NCI-H526 treated with DMSO at 0.1 percent for 48 hours (cell line): ENCODE measurements around the gene PHF21A.
A peak's percentile ranks its signal among the peaks of the same experiment; 100 is the strongest.

Experiments
- DNase-seq: peaks from one replicate; lab custom pipeline; 2025; lab: John Stamatoyannopoulos, UW

PHF21A gene

DNA sequence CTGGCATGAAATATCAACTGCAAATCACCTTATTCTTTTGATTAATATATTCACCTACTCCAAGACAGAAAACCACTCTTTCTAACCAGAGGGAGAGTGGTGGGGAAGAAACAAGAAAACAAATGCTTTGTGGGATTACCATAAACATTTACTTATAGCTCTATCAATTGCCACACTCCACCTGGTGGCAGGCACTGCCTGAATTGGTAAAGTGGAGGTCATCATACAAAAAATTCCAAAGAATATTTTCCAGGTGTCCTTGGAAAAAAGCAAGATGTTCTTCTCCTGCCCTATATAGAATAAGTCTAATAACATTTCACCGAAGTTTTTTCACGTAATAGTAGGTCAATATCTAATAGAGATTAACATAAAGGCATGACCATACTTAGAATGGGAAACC, 45.3 kb downstream of the PHF21A start:
- no peak for DNase-seq

DNA sequence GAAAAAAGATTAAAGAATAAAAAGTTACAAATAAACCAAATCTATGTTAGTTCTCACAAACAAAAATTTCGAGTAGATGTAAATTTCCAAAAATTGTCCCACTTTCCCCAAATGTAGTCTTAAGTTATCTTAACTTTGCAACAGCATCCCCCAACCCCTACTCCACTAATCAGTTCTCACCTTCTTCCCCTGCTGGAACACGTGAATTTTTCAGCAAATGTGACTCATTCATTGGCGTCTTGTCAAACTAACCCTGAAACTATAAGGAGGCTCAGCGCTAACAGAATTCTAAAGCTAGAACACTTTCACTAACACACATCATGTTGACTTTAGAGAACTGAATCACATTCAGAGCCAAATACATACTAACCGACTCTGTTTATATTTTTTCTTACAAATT, 46.1 kb downstream of the PHF21A start:
- DNase-seq: no peak

DNA sequence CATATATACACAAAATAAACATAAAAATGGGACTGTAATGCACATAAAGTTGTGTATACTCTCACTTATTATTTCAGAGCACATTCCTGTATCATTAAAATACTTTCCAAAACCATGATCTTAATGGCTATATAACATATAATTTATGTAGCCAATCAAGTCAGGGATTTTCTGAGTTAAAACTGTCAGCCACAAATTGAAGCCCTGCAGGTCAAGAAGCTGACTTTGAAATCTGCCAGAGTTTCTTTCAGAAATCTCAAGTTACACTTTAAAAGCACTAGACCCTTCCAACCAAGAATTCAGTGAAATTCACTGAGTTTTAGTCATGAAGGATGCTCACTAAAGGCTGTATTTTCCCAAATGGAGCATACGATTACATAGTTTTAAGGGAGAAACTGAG, 47.6 kb downstream of the PHF21A start:
- DNase-seq: no peak

DNA sequence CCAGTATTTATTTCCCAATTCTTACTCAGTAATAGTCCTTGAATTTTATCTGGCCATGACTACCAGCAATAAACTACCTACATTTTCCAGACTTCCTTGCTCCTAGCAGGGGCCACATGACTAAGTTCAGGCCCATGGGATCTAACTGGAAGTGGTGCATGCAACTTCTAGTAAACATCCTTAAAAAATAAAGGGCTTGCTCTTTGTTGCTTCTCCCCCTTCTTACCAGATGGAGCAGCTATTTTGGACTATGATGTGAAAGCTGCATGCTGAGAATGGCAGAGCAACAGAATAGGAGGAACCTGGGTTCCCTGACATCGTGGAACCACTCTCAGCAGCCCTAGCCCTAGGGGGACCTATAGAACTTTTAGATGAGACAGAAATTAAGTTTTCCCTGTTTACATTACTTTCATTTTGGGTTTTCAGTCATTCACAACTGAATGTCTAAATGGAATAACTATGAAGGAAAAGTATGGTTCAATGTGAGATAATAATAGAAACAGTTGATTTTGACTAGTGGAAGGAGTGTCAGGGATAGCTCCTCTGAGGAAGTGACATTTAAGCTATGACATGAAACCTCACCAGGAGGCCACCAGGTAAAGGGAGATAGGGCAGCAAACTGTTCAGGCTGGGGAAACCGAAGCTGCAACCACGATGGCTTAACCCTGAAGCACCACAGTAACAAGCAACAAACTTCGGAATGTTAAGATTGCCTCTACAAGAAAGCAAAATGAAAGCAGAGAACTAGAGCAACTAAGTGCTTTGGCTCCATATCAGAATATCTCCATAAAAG, 48.9 kb downstream of the PHF21A start:
- DNase-seq: no peak

DNA sequence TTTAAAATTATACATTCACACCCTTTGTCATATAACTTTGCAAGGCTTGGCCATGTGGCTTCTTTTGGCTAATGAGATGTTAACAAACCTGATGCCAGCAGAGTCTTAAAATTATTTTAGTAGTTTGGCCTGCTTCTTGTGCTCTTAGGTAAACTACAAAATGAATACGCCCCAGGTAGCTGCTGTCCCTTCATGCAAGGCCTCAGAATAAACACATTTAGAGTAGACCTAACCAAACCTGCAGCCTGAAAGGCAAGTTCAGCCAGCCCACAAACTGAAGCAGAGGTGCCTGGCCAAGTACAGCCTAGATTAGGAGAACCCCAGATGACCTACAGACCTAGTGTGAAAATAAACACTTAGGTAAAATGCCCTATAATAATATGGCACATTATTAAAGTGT, 50.2 kb downstream of the PHF21A start:
- no peak for DNase-seq

DNA sequence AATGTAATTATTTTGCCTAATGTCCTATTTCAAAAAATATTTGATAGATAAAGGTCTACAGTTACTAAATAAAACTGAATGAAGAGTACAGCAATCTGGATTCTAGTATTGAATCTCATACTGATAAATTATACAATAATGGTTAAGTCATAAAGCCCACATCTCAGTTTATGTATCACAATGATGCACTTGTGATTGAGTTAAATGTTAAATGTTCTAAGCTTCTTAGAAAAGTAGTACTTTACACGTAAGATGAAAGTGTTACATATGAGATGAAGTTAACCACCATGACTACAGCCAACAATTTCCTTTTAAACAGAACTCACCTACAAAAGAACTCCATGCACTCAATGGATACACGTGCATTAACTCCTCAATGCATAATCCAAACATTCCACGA, 51.7 kb downstream of the PHF21A start:
- no peak for DNase-seq

DNA sequence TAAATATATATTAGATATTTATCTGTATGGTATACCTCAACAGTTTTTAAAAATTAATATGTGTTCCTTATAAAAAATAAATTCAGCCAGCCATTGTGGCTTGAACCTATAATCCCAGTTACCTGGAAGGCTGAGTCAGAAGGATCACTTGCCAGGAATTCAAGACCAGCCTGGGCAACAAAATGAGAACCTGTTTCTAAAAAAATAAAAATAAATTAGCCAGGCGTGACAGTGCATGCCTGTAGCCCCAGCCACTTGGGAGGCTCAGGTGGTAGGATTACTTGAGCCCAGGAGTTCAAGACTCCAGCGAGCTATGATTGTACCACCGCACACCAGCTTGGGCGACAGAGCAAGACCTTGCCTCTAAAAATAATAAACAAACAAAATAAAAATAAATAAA, 54.9 kb downstream of the PHF21A start:
- no peak for DNase-seq

DNA sequence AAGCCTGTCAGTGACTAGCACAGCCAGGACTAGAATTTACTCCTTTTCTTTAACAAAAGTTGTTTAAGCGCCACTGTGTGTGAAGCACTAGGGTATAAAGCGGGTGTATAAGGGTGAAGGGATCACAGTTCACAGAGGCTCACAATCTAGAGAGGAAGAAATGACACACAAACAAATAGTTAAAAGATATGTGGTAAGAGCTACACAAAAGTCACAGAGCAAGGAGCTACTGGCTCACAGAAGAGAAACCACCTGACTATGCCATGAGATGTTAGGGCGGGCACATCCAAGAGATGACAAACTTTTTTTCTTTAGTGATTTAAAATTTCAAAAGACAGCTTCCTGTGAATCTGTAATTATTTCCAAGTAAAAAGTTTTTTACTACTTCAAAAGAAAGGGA, 55.6 kb downstream of the PHF21A start:
- DNase-seq: no peak

DNA sequence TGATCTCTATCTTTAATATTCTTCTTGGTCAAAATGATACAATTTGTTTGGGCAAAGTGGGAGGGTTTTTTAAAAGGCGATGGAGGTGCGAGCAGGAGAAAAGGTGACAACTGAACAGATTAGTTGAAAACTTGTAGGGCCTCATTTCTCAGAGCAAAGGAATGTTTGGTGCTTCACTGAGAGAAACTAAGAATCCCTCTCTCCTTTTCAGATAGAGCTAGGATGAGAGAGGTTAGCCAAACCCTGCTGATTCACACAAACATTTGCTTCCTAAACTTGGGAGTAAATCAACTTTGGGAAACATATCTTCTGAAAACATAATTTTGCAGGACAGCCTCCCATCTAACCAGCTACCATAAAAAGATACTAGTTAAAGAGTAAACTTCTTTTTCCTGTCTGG, 57.0 kb downstream of the PHF21A start:
- no peak for DNase-seq

DNA sequence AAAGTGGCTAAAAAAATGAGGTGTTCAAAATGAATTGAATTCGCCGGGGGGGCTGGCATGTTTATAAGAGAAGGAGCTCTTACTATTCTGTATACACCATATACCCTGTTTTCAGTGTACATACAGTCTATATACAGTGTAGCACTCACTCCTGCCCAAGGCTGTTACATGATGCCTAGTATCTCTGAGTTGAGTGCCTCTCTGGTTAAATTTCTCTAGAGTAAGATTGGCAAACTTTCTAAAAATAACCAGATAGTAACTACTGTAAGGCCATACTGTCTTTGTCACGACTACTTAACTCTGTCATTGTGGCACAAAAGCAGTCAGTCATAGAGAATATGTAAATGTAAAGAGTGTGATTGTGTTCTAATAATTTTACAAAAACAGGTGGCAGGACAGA, 58.1 kb downstream of the PHF21A start:
- DNase-seq: no peak

DNA sequence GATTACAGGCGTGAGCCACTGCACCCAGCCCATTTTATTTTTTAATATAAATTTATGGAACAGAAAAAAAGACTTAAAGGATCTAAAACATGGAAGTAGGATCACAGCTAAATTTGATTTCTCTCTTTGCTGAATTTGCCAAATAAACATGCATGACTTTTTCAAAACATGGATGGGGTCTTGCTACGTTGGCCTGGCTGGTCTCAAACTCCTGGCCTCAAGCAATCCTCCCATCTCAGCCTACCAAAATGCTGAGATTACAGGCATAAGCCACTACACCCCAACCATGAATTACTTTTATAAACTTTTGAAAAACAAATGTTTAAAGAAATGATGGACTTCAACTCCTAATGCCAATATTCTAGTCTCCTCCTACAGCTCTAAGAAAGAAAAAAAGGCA, 61.2 kb downstream of the PHF21A start:
- DNase-seq: no peak

DNA sequence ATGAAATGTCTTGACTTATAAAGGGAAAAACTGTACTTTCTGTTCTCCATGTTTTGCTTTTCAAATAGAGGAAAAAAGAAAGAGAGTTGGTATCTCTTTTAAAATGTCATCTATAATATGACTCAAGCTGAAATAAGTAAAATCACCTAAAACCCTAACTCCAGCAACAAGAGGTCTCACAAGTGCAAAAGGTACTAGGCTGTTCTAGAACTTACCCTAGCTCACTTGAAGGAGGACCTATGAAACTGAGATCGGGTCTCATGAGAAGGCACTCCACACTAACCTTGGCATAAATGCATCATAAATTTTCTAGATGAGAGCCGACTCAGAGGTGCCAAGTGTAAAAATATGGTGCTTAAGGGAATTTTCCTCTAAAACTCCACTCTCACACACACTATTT, 63.8 kb downstream of the PHF21A start:
- no peak for DNase-seq

DNA sequence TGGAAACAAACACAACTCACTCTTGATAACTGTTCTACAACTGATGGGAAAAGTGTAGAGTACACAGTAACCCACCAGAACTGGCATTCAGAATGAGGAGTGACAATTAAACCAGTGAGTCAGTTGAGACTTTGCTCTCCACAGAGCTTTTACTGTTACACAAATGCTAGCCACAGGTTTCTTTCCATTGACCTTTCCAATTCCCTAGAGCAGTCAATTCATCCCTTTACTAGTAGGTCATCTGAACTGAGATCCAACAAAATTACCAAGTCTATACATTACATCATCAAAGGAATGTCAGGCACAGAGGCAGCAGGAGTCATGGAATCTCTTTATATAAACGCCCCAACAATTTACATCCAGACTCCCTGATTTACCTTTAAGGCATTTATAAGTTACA, 65.9 kb downstream of the PHF21A start:
- no peak for DNase-seq

DNA sequence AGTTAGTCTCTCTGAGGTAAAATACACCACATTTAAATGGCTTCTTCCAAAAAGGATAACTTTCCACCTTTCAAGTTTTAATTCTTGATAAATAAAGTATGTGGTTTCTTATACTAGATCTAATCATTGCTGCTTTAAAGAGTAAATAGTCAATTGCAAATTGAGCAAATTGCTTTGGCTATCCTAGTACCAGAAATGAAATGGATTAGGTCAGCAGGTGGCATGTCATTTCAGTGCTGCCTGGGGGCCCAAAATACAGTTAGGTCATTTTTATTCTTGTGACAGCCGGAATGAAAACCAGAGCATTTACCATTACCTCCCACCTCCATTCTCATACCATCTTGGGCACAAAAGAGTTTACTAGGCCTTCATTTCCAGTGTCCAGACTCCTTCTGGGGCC, 70.2 kb downstream of the PHF21A start:
- DNase-seq: no peak

DNA sequence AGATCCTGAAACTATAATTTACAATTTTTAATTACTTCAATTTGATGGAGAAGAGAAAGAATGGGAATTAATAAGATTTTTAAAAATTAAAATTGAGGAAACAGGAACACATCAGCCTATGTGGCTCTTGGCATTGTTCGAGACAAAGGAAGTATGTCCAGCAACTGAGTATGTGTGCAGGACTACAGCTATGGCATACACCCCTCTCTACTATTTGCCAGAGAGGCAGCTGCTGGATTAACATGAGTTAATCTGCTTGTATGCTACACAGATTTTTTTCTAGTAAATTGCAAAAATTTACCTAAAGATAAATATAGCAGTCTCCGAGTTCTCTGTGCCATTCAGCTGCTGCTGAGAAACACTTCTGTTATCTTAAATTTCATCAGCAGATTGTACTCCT, 70.6 kb downstream of the PHF21A start:
- no peak for DNase-seq

DNA sequence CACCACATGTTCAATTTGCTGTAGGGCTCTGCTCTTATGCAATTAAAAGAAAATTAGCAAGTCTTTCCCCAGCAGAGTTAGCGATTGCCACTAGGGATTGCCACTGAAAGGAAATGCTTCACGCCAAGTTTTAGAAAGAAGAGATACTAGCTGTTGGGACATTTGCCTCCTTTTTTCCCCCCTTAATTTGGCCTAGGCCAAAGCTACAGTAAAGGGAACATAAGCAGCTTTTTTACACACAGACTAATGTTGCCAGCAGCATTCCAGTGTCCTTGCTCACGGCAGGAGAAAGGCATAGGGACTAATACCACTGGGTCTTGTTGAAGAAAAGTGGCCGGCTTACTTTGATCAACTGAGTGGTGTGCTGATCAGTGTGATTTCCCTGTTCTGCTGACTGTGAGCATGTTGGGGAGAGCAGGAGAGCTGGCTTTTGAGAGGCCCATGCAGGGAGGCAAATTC, 71.2 kb downstream of the PHF21A start:
- DNase-seq: no peak

DNA sequence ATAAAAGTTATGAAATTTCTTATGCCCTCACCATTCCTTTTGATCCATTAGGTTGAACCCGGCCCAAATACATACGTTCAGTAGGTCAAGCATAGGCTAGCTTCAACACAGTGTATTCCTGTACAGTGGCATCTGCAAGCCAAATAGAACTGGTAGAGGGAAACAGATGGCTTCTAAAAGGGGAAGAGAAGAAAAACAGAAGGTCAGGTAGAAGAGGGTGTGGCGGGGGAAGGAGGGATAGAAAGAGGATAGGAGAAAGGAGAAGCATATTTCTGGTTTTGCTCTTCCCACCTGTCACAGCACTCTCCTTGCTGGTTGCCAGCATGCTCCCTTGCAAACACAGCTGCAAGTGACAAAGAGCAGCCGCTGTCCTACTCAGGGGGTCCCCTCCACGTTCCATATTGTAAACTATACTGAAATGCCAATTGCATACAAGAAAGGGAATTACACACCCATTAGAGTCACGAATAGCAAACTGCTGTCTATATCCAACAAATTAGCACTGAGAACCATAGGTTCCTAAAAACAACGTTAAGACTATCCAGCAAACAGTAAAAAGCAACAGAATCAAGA, 71.8 kb downstream of the PHF21A start:
- no peak for DNase-seq

DNA sequence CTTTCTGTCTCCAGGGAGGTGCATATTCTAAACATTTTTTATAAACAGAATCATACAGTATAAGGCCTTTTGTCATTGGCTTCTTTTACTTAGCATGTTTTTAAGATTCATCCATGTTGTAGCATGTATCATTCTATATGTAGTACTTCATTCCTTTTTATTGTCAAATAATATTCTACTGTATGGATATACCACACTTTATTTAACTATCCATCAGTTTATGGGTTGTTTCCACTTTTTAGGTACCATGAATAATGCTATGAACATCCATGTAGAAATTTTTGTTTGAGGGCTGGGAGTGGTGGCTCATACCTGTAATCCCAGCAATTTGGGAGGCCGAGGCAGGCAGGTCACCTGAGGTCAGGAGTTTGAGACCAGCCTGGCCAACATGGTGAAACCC, 73.1 kb downstream of the PHF21A start:
- no peak for DNase-seq

DNA sequence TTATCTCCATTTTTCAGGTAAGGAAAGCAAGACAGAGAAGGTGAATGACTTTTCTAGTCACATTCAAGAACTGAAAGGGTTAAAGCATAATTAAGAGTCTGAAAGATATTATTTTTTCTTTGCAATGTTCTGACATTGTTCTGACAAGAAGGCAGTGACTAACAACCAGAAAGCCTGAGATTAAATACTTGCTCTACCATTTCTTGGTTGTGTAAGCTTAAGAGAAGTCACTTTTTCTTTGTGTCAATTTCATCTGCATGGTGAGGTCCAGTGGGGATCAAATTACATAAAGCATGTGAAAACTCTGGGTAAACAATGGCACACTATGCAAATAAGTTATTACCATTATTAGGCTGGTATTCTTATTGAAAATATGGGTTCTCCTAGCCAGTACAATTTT, 73.7 kb downstream of the PHF21A start:
- DNase-seq: peak; percentile 44

DNA sequence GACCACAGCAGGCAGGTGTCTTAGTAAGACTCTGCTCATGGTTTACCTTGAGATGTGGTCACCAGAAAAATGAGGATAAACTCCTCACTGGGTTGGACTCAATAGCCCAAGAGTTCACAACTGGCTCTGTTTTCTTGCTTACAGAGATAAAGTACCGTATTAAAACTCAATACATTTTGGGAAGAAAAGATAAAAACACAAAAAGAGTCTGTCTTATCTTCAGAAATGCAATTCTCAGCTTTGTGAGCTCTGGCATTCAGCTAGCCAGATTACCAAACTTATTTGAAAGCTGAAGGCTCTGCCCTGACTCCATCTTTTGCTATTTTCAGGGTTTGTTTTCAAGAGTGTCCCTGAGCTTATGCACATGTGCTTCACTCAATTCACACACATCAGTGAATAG, 75.4 kb downstream of the PHF21A start:
- no peak for DNase-seq

DNA sequence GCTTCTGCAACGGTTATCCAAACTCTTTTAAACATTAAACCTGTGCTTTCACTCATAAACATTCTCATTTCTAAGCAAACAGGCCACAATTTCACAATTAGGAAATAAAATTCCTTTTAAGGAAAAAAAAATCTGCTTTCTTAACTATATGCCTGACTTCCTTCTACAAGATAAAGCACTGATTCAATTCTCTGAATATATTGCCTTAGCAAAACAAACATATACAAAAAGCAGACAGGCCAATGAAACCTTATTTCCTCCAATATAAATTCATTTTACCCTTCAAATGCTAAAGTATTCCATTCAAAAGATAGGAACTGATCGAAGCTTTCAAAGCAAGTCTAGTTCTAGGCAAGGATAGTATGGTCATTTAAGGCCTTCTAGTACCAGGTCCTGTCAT, 76.7 kb downstream of the PHF21A start:
- no peak for DNase-seq

DNA sequence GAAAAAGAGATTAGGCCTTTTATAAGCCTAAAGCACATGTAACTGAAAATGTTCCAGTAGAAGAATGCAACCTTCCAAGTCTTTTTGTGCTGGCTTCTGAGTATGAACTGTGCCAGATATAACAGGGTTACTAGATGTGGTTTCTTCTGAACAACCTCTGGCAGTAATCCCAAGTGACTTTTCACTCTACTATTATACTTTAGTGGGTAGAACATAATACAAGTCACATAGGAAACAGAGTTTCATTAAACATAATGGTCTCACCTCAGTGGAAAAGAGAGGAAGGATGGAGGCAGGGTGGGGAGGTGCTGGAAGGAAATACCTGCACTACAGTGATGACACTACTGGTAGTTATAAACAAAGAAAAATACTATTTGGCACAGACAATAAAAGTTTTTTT, 81.3 kb downstream of the PHF21A start:
- no peak for DNase-seq

DNA sequence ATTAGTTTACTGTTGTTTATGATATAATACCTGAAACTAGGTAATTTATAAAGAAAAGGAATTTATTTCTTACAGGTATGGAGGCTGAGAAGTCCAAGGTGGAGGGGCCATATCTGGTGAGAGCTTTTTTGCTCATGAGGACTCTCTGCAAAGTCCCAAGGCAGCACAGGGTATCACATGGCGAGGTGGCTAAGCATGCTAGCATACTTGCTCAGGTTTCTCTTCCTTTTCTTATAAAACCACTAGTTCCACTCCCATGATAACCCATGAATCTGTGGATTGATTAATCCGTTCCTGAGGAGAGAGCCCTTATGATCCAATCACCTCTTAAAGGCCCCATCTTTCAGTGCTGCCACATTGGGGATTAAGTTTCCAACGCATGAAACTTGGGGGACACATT, 82.7 kb downstream of the PHF21A start:
- DNase-seq: no peak

DNA sequence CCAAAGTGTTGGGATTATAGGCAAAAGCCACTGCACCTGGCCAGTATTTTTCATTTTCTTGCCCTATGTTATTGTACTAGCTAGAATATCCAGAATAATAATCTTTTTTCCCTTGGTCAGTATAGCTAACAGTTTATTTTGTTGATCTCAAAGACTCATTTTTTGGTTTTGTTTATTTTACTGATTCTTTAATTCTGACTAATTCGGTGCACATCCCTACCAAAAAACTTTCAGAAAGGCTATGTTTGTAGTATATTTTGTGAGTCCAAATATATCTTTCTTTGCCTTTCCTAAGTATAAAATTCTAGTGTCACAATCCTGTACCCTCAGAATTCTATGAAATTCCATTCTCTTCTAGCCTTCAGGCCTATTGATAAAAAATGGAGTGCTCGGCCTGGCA, 84.3 kb downstream of the PHF21A start:
- DNase-seq: no peak
